Heart left ventricle (tissue), 16 donors: ENCODE results near the gene RPS6KA2. TPM values are rescaled to one million over a fixed set of nuclear protein-coding genes. Genes with fewer than 3 reads are reported as not detected.
A peak's percentile ranks its signal among the peaks of the same experiment; 100 is the strongest.

Experiments used
- ATAC-seq, 4 donors: fragments of 200-7000 bp; cut with Tn5 transposase; one replicate each; pipeline ENCODE4 v1.9.1; 2020 to 2022; ENCODE audit warnings: moderate library complexity in 4 of 4, mild to moderate bottlenecking in 3 of 4, moderate number of reproducible peaks in 1 of 4
- DNase-seq, 5 donors: peaks; one replicate each; pipeline ENCODE4 v3.0.0-alpha.2; 2020
- H3K27ac ChIP-seq, 12 donors: fragments of 200-600 bp; sonication (generic) in 4 of 12; one replicate each; pipeline versions ENCODE4 v1.5.0 to v1.8.0; 2016 to 2022; ENCODE audit warnings: mild to moderate bottlenecking in 2 of 12
- H3K27me3 ChIP-seq, 9 donors: fragments of 200-600 bp; sonication (generic) in 2 of 9; one replicate each; pipeline versions ENCODE4 v1.5.1 to v1.8.0; 2016 to 2022; ENCODE audit warnings: mild to moderate bottlenecking in 3 of 9
- H3K36me3 ChIP-seq, 9 donors: fragments of 200-600 bp; sonication (generic) in 2 of 9; one replicate each; pipeline versions ENCODE4 v1.5.0 to v1.8.0; 2018 to 2022; ENCODE audit warnings: mild to moderate bottlenecking in 2 of 9
- H3K4me1 ChIP-seq, 12 donors: fragments of 200-600 bp; sonication (generic) in 4 of 12; one replicate each; pipeline versions ENCODE4 v1.5.0 to v1.8.0; 2016 to 2022; ENCODE audit warnings: mild to moderate bottlenecking in 3 of 12
- H3K4me3 ChIP-seq, 12 donors: fragments of 200-600 bp; sonication (generic) in 4 of 12; one replicate each; pipeline versions ENCODE4 v1.5.0 to v1.8.0; 2017 to 2022; ENCODE audit warnings: mild to moderate bottlenecking in 9 of 12, moderate library complexity in 4 of 12
- H3K9me3 ChIP-seq, 12 donors: fragments of 200-600 bp; sonication (generic) in 4 of 12; one replicate each; pipeline versions ENCODE4 v1.5.0 to v1.8.0; 2016 to 2022; ENCODE audit warnings: mild to moderate bottlenecking in 1 of 12
- CTCF ChIP-seq, 12 donors: fragments of 200-600 bp; sonication (generic) in 4 of 12; IDR thresholded peaks; one replicate each; pipeline versions ENCODE4 v1.5.0 to v1.8.0; 2018 to 2022; ENCODE audit warnings: antibody characterized with exemption in 12 of 12, mild to moderate bottlenecking in 5 of 12
- POLR2A ChIP-seq, 2 donors: fragments of 450-650 bp; IDR thresholded peaks; one replicate each; pipeline ENCODE4 v1.6.1; 2017; ENCODE audit warnings: antibody characterized with exemption in 2 of 2, mild to moderate bottlenecking in 2 of 2, moderate library complexity in 2 of 2
- WGBS, 4 donors: extraction: QIAGEN DNeasy Blood & Tissue Kit in 2 of 4; methylation state at CpG; one replicate each; pipeline versions ENCODE4 v1.1.5 to v1.1.7; 2013 to 2018; 5-methylcytosine and 5-hydroxymethylcytosine counted together
- intact Hi-C, 10 donors: fragments of 100-400 bp; cut with DNase I; formaldehyde crosslinking; loops; one replicate each; pipeline versions ENCODE4 v1.11.1 to v1.14.2; 2022
- polyA plus RNA-seq, 2 donors: library from polyadenylated mRNA; stranded (reverse); fragments of 200-250 nt; gene quantifications; one replicate each; pipeline ENCODE4 v1.2.3, GENCODE V29; 2013
- total RNA-seq, 9 donors: library from RNA; depleted of rRNA in 2 of 9; stranded (reverse); fragments of >200 nt in 2 of 9; fragmentation: NEBNext Ultra II Directional in 3 of 9; extraction: Animal tissue kit (Norgen Biotek cat#: 25700) in 3 of 9; gene quantifications; one replicate each; pipeline versions ENCODE4 v1.1.0 to v1.2.4, GENCODE V29; 2016 to 2023
- donor health status: ischemic (EF 13 %, LVEDD 7.1; RV severe dilation, severe dysfunction).
- donor health status: healthy with polysubstance abuse.
- donor health status: DM: no; HTN: yes; CAD: no.
- donor health status: DM: no; HTN: no; CAD: no.
- donor health status: ischemic (EF 25% LVEDD 6.9; RV normal size, moderate dysfunction).
- donor health status: ischemic (EF 25% LVEDD 5.7; RV mildly dilated, moderate dysfunction).
- donor health status: healthy.
- donor health status: DM: yes; HTN: yes; CAD: no.
- donor health status: ischemic (EF 35%, LVEDD 5.7; RV mildly dilated, moderate dysfunction).
- donor health status: nonischemic (EF 11% LVEDD 7.7; RV severe dilation, severe dysfunction).
- donor health status: DM: yes; HTN: yes; CAD: no.
- donor health status: PGD.
- donor health status: ischemic (EF 29% LVEDD 5.4; RV normal size, mild dysfunction).
- donor health status: nonischemic (EF 23%, LVEDD 6.1; RV moderate dilation, normal function).

The RPS6KA2 gene
- total and polyA plus RNA-seq, 11 donors: 23.0 to 171 (median 91.6) TPM

- H3K27ac ChIP-seq: peak overlapping the region in 9 of 12 donors; percentile 0 to 77 (median 63)
- no peaks in the 10 kb centered on the region for H3K9me3 ChIP-seq
- H3K27me3 ChIP-seq: no peaks in the 10 kb centered on the region
- intact Hi-C loops: no loop called here
- DNase-seq: no peak
- TF ChIP-seq POLR2A (IDR thresholded peaks at IDR 0.05) (no peak), CTCF (IDR thresholded peaks at IDR 0.05) (no peak)
- 55 to 75% (median 60%) methylated on average over 4 of the region's 4 CpGs for WGBS, 4 donors
- peak in 2 of 4 donors; percentile 52 to 63 for ATAC-seq
- peaks cover 0 to 35% (median 17%) of the 10 kb centered on the region in 12 donors for H3K4me1 ChIP-seq
- H3K4me3 ChIP-seq: peak overlapping the region in 3 of 12 donors; percentile 21 to 40 (median 26)
- H3K36me3 ChIP-seq: peaks cover 0 to 15% (median 9%) of the 10 kb centered on the region in 9 donors
Measured at GRCh38 chr6:166542580-166542912, 84.5 kb downstream of the RPS6KA2 start.

- H3K27ac ChIP-seq: peak overlapping the region in 11 of 12 donors; percentile 17 to 77 (median 65)
- DNase-seq (no peak), ATAC-seq (peak in 1 of 4 donors; percentile 47)
- WGBS, 4 donors: 59 to 74% (median 71%) methylated on average over 12 of the region's 12 CpGs
- H3K4me3 ChIP-seq: peak overlapping the region in 10 of 12 donors; percentile 6 to 44 (median 28)
- H3K36me3 ChIP-seq: peaks cover 0 to 18% (median 13%) of the 10 kb centered on the region in 9 donors
- intact Hi-C loops: no loop called here
- H3K4me1 ChIP-seq: peaks cover 0 to 35% (median 17%) of the 10 kb centered on the region in 12 donors
- TF ChIP-seq POLR2A (IDR thresholded peaks at IDR 0.05) (no peak), CTCF (IDR thresholded peaks at IDR 0.05) (no peak)
- no peaks in the 10 kb centered on the region for H3K9me3 ChIP-seq
- no peaks in the 10 kb centered on the region for H3K27me3 ChIP-seq
Measured at GRCh38 chr6:166541876-166542579, 85.0 kb downstream of the RPS6KA2 start.

GRCh38 chr6:166541366-166541765 lies 85.7 kb downstream of the RPS6KA2 start:
- peaks cover 0 to 35% (median 17%) of the 10 kb centered on the region in 12 donors for H3K4me1 ChIP-seq
- 53 to 68% (median 62%) methylated on average over 12 of the region's 12 CpGs for WGBS, 4 donors
- no peaks in the 10 kb centered on the region for H3K27me3 ChIP-seq
- H3K36me3 ChIP-seq: peaks cover 0 to 21% (median 18%) of the 10 kb centered on the region in 9 donors
- peak overlapping the region in 9 of 12 donors; percentile 21 to 44 (median 29) for H3K4me3 ChIP-seq
- DNase-seq: no peak
- H3K27ac ChIP-seq: peak overlapping the region; percentile 38 to 77 (median 64)
- no peak for TF ChIP-seq CTCF (IDR thresholded peaks at IDR 0.05)
- TF ChIP-seq POLR2A (IDR thresholded peaks at IDR 0.05): no peak
- no peaks in the 10 kb centered on the region for H3K9me3 ChIP-seq
- intact Hi-C loops: no loop called here
- peak in 1 of 4 donors; percentile 21 for ATAC-seq

GRCh38 chr6:166540631-166541331 lies 86.3 kb downstream of the RPS6KA2 start:
- ATAC-seq (peak; percentile 68 to 86 (median 77)), DNase-seq (peak in 3 of 5 donors; percentile 27 to 56 (median 50))
- H3K36me3 ChIP-seq: peaks cover 0 to 27% (median 23%) of the 10 kb centered on the region in 9 donors
- no peaks in the 10 kb centered on the region for H3K27me3 ChIP-seq
- peak overlapping the region in 11 of 12 donors; percentile 45 to 77 (median 65) for H3K27ac ChIP-seq
- intact Hi-C loops: no loop called here
- H3K4me3 ChIP-seq: peak overlapping the region in 9 of 12 donors; percentile 21 to 44 (median 29)
- peaks cover 0 to 35% (median 17%) of the 10 kb centered on the region in 12 donors for H3K4me1 ChIP-seq
- 54 to 65% (median 62%) methylated on average over 18 of the region's 18 CpGs for WGBS, 4 donors
- TF ChIP-seq CTCF (IDR thresholded peaks at IDR 0.05) (no peak), POLR2A (IDR thresholded peaks at IDR 0.05) (no peak)
- H3K9me3 ChIP-seq: no peaks in the 10 kb centered on the region
